ENCODE results near the gene UBE2E2.

DNA sequence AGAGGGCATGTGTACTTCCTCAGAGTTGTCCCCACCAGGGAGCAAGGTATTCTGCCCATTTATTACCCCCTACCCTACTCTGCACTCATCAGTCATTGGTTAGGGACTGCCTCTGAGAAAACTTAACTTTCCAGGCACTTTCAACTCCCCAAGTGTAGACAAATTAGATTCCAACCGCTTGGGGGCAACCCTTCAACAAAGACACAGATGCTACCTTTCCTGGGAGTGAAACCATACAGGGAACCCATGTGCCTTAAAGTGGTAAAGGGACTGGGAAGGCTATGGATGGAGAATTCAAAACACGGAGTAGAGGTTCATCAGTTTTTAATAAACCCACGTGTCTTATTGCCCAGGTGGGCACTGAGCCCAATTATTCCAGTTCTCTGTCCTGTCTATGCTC is 19.4 kb upstream of the UBE2E2 start:
- TF ChIP-seq, protein P1, sequence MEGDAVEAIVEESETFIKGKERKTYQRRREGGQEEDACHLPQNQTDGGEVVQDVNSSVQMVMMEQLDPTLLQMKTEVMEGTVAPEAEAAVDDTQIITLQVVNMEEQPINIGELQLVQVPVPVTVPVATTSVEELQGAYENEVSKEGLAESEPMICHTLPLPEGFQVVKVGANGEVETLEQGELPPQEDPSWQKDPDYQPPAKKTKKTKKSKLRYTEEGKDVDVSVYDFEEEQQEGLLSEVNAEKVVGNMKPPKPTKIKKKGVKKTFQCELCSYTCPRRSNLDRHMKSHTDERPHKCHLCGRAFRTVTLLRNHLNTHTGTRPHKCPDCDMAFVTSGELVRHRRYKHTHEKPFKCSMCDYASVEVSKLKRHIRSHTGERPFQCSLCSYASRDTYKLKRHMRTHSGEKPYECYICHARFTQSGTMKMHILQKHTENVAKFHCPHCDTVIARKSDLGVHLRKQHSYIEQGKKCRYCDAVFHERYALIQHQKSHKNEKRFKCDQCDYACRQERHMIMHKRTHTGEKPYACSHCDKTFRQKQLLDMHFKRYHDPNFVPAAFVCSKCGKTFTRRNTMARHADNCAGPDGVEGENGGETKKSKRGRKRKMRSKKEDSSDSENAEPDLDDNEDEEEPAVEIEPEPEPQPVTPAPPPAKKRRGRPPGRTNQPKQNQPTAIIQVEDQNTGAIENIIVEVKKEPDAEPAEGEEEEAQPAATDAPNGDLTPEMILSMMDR (conservative IDR thresholded peaks at IDR 0.05 in 1 of 2, IDR thresholded peaks at IDR 0.05 in 1 of 2; ENCODE audit: extremely low read depth in 1 of 2, insufficient read depth in 1 of 2, low read depth in 1 of 2, low read length in 2 of 2): peak; percentile 60 to 65
- TF ChIP-seq EZH2 (IDR thresholded peaks at IDR 0.05; ENCODE audit: borderline replicate concordance, low read length): no peak
